GOT3 (cell line): ENCODE measurements around the gene MSX2.

ENCODE experiments used
- DNase-seq: peaks from one replicate; lab custom pipeline; 2025; ENCODE audit warnings: mixed read lengths; lab: John Stamatoyannopoulos, UW

Gene MSX2

DNA sequence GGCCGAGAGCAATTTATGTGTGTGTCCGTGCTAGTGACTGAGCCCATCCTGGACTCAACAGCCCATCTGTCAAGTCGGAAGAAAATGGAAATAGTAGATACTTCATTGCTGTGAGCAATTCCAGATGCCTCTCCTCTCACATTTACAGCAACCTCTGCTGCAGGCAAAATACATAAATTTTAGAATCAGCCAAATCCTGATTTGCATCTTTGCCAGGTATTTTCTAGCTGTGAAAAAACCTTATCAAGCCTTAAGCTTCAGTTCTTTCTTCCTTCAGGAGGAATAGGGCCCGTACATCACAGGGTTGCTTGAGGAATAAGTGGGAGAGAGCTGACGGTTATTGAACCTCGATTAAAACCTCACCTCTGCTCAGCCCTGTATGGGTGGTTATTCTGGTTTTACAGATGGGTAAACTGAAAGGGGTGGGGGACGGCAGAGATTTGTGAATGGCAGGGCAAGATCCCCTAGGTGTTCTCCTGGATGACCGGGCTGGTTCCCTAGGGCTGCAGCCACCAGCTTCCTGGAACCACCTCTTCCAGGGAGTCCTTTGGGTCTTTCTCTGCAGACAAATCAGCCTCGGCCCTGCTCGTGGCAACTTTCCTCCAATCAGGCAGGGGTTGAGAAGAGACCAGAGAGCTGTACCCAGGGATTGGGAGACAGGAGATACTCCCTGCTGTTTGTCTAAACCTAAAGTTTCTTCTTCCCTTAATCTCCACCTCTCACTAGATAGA is 5.3 kb upstream of the MSX2 start:
- no peak for DNase-seq

DNA sequence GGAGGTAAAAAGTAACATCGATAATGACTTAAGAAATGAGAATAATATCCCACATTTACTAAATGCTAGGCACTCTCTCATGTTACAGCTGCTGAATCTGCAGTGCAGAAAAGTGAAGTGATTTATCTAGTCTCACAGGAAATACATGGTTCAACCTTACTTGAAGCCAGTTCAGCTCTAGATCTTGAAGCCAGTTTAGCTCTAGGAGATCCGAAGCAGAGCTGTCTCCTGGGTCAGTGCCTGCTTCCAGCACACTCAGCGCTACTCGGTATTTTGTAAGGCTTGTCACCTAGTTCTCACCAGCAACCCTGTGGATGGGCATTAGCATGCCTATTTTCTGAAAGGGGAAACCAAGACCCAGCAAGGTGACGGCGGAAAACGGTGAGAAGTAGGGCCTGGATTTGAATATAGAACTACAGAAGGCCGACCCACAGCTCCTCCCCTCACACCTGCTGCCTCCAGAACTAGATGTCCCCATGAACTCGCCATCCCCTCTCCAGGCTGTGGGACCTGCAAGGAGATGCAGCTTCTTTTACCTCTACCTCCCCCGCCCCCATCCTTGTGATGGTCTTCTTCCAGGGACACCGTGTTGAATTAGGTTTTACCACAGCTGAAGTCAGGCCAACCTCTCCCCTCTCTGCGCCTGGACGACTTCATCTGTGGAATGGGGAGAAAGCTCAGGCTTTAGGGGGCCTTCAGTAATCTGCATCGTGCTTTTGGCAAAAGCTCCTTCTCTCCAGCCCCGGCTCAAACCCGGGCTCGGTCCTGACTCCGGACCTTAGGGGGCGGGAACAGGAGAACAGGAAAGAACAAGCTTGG is 4.4 kb upstream of the MSX2 start:
- DNase-seq: no peak

DNA sequence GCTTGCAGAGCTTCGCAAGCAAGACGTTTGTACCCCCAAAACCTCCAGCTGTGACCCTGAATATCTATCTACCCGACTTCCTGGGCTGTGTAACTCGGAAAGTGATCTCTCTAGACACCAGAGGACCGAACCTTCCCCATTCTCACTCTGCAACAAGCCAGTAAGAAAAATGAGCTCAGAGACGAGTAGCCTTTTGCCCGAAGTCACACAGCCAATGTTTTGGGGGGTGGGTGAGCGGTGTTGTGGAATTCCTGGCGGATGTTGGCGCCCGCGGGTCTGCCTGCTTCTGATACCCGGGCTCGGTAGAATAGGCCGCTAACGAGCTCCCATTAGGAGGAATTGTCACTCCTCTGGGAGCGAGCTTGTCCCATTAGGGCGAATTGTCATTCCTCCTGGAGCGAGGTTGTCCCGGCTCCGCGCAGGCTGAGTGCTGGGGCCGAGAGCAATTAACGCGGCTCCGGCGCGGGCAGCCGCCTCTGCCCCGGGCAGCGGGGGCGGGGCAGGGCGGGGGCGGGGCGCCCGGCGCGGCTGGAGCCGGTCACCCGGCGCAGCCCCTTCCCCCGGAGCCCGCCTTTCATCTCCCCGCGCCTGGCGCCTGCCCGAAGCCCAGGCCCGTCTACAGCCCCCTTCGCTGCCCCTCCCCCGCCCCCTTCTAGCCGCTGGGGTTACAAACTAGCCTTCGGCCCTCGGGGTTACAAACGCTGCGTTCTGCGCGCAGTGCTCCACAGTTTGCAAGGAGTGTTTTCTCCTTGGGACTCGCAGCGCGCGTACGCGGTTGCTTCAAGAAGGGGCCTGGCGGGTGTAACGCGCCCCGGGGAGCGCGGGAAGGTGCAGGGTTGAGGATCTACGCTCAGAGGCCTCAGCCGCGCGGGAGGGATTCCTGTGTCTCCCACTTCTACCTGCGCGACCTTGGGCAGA is 3.5 kb upstream of the MSX2 start:
- no peak for DNase-seq

DNA sequence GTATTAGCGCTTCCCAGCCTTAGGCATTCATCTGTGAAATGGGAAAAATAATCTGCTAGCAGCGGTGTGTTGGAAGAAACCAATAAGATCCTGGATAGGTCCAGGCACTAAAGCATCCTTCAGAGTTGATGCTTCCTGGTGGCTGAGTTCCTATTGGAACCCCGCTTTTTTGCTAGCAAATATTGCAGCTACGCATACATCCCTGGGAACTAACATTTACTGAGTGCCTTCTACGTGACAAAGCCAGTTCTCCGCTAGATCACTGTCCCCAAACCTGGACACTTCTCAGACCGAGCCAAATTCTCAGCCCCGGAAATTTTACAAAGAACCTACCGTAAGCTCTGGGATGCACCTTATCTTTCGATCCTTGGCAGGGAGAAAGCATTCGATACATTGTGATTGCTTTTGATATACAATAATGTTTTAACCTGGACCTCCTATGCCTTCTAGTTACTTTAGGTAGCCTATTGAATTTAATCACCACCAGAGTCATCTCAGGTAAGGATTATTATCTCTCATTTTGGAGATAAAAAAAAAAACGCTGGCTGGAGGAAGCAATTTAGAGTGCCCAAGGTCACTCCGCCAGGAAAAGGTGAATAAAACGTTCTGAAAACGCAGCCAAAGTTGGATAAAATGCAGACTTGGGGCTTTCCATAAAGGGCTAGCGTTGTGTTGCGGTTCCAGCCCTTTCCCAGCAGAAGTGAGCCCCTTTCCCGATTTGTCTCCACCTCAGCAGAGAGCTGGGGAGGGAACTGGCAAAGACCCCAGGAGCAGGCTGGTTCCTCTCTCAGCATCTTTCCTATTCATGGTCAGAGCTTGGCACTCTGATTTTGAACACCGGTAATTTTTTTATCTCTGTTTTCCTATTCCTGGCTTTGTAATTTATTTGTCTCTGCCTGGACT is 2.6 kb upstream of the MSX2 start:
- DNase-seq: no peak

DNA sequence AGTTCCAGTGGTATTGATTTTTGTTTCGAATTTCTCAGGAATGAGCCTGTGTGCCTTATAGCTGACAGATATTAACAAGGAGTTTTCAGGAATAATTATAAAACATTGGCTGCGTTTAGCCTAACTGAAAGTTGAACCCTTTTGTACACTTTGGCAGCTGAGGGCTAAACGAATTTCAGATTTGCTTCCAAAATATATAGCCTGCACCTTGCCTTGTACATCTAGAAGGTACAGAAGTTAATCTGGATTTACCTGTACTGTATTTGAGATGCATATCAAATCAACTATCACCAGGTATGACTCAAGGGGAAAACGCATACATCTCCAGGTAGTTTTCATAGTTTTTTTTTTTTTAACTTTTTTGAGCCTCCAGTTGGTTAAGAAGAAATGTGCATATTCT is 1.9 kb upstream of the MSX2 start:
- DNase-seq: no peak

DNA sequence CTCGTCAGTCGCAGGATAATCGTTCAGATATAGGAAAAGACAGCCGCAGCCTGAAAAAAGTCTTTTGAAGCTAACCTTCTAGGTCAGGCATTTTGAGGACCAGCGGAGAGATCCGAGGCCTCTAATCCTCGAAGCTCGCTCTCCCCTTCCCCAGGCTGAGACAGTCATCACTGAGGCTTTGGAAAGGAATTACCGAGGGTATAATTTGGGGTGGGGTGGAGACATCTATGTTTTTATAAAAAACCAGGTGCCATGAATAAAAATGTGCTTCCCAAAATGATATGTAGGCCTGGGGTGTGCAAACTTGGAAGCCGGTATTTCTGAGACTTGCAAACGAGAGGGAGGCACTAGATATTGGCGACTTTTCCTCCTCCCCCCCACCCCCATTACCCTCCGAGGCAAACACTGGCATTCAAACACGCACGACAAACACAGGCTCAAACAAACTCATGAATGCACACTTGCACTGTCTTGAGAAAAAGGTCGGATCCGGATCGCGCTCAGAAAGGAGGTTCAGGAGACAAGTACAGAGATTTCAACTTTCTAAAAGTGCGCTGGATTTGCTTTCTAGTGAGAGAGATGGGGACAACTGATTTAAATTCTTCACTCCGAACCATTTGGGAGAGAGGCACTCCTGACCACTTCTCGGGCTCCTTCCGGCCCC is 935 bp upstream of the MSX2 start:
- no peak for DNase-seq

DNA sequence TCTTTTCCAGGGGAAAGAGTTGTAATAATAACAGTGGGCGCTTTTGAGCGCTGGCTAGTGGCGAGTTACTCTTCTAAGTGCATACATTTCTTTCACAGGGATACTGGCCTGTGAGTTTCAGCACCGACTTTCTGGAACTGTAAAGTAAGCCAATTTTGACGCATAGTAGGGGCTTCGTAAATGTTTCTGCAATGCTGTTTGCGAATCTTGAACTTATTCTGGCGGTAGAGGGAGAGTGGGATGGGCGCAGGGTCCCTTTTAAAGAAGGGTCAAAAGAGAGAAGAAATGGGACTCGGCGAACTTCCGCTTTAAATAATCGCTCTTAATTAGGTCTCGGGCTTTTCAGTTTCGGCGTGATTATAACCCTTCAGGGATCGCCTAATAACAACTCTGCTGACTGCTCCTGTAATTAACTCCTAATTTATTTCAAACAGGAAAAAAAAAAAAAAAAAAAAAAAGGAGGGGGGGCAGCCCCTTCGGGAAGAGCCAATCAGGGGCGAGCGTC is 351 bp upstream of the MSX2 start:
- DNase-seq: no peak

DNA sequence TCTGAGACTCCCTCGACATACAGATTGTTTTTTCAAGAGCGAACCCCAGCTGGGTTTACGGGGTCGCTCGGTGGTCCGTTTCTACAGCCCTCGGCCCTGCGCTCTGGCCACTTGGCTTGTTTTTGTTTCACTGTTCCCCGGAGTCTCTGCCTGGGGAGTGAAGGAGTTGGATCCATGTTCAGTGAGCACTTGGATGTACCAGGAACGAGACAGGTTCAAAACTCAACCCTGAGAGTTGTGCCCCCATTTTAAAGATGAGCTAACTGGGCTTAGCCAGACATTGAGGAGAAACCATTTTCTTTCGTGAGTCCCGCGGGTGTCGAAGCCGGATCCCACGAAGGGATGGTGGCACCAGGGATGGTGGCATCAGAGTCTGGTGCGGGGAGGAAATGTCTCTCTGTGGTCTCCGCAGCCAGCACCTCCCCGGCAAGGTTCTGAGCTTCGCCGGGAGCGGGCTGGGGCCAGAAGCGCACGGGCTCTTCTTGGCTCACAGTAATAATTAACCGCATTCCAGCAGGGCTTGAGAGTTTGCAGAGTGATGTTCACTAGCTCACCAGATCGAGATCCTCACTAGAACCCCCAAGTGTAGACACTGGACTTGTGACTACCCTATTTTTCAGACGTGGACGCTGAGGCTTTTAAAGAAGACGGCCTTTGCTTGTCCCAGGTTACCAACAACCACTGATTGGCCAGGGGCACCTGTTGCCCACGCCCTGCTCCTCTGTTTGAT is 1.0 kb downstream of the MSX2 start:
- DNase-seq: no peak

DNA sequence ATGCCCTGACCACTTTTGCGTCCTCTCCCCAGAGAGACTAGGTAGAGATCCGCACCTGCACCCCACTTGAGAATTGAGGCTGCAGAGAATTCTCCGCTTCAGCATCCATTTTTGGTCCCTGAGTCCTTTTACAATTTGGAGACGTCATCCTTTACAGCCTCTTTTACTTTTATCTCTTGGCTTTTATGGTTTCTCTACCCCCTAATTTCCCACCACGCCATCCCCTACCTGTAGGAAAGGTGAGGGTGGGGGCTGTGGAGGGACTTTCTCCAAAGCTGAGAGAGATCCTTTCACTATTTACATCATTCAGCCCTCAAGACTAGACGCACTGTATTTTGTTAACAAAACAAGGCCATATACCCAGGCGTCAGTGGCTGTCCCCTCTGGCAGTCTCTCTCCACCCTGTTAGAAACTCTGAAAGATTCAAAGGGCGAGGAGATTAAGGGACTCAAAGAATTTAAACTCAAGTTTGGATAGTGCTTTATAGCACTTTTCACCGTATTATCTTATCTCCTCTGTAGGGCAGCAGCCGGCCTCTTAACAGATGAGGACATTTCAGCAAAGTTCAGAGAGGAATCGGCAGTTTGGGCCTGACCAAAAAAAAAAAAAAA is 1.7 kb downstream of the MSX2 start:
- DNase-seq: no peak

DNA sequence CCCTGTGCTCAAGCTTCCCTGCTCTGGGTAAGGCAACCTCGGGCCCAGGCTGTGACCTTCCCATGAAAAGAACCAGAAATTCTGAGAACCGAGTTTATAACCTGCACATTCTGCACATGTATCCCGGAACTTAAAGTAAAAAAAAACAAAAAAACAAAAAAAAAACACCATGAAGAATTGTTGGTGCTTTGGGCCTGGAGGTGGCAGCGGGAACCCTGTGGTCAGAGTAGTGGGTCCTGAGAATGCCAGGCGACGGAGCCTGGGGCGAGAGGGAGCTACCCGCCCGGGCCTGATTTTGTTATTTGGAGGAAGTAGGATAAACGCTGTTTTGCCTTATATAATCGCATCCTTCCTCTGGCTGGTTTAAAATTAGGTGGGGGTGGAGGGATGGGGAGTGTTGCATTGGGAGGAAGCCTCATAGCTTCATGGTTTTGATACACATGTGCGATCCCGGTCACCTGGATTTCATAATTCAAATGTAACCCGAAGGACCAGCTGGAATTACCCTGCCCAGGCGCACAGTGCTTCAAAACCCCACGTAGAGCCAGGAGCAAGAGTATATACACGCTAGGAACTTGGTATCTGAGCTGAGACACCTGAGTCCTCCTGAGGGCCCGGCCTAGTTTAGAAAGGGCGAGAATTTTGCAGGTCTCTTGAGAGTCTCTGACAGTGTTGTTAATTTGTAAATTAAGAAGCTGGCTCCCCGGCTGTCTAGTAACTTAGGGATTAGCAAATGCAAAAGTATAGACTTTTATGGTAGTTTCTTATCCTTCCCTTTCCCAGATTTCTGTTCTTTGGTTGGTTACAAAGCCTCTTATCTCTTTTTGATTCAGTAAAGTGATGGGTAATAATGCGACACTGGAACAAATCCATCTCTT is 2.8 kb downstream of the MSX2 start:
- DNase-seq: no peak

DNA sequence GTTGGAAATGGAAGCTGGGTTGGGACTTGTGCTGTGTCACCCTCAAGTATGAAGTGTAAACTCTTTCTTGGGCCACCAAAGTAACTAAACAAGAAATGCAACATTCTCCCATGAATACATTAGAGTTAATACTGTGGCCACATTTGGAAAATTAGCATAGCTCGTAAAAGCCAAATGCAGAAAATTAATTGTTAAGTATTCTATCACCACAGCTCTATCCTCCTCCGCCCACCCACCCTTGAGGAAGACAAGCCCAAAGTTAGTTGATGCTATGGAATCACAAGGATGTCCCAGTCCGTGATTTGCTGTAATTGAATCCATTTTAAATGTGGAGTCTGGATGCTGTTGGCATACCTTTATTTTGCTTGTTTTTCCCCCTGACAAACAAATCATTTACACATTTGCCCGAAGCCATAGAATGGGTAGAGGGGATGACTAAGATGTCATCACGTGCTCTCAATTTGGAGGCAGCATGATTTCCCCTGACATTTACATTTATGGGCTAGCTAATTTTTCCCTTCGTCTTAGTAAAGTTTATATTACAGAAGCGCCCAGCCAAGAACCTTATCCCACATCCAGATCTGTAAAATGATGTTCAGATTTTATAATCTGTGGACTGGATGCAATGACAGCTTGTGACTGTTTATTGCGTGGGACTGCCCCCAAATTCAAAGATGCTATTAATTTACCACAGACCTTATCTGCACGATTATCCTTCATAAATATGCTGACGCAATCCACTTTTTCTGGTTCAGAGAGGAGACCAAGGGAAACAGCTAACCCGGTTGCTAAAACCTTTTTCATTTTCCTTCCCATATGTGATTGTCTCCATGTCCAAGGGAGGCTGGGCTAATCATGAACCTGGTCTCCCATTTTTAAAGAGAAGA is 3.7 kb downstream of the MSX2 start:
- DNase-seq: no peak

DNA sequence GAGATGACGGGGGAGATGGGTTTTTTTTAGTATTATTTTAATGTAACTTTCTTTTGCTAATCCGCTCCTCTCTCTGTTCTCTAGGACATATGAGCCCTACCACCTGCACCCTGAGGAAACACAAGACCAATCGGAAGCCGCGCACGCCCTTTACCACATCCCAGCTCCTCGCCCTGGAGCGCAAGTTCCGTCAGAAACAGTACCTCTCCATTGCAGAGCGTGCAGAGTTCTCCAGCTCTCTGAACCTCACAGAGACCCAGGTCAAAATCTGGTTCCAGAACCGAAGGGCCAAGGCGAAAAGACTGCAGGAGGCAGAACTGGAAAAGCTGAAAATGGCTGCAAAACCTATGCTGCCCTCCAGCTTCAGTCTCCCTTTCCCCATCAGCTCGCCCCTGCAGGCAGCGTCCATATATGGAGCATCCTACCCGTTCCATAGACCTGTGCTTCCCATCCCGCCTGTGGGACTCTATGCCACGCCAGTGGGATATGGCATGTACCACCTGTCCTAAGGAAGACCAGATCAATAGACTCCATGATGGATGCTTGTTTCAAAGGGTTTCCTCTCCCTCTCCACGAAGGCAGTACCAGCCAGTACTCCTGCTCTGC is 4.8 kb downstream of the MSX2 start:
- no peak for DNase-seq

DNA sequence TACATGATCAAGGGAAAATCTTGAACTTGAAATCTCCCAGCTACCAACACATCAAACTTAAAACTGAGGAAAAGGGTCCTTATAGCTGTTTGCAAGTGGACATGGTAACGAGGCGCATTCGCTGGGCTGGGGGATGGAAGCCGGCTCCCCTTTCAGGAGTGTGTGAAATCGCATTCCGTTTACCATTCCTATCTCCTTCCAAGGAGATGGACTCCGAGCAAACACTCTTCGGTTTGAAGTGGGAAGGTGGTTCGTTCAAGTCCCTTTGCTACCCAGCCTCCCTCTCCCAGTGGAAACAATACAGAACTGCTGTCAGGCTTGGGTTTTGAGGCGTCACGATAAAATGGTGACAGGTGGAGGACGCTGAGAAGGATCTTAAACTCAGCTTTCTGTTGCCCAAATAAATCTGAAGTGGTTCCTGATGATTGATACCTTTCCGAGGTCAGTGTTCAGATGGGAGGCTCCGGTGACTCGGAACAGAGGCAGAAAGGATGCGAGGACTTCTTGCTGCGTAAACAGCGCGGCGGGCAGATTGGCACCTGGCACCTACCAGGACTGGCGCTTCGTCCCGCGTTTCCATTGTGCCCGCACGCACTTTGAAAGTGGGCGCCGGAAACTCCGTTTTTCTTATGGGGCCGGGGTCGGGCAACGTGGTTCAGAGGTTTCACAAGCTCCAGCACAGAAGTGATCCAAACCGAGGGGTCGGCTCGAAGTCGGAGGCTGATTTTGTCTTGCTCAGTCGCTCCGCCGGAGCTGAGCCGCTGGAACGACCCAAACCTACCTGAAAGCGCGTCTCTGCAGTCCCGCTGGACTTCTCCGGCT is 7.0 kb downstream of the MSX2 start:
- DNase-seq: no peak

DNA sequence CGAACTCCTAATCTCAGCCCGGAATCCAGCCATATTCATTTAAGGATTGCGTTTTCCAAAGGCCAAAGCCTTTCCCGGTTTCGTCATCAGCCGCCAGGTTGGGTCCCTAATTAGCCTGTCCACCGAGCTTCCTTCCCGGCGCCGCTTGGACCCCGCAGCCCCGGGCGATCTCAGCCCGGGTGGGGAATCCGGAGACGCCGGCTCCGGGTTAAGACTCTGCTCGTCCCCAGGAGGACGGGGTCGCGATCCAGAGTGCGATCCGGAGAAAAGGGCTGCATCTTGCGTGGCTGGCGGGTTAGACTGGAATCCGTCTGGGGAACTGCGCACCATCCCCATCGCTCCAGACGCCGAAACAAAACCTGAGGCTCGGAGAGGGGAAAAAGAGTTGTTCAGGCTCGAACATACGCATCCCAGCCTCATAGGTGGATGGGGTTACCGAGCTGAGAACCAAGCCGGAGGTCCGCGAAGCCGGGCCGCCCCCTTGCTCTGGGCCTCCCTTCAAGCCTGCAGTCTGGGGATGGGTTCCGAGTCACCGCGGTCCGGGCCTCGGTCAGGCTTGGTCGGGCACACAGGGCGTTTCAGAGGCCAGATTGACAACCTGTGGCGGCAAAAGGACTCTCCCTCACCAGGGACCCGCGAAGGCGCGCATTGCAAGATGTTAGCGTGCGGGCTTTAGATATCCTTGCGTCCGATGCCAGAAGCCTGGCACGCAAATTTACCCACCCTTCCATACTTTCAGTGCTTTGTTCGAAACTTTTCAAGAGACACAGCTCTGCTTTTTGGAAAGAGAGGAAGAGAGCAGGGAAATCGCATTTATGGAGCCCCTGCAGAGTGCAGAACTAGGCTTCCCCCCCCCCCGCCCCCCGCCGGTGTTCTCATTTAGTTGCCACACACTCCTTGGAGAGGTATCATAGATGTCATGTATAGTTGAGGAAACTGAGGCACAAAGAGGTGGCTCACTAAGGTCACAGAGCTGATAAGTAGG is 7.9 kb downstream of the MSX2 start:
- no peak for DNase-seq
